IMR-90 (cell line): ENCODE data around the gene PEX14. TPM values are rescaled to one million over a fixed set of nuclear protein-coding genes. Genes with fewer than 3 reads are reported as not detected.

Experiments used
- ATAC-seq: fragments of 200-7000 bp; cut with Tn5 transposase; 2 replicates; pipeline ENCODE4 v1.9.1; 2020; ENCODE audit warnings: low read depth, mild to moderate bottlenecking, moderate library complexity
- BruUV-seq: library from RNA; stranded (reverse); fragments of 400-500 nt; replicated peaks from 2 replicates; lab custom pipeline; 2021; lab: Mats Ljungman, UMichigan
- CTCF ChIA-PET: fragments of 300-600 bp; formaldehyde crosslinking; extraction: SDS; loops from one replicate; lab custom pipeline; 2021; ENCODE audit warnings: antibody characterized with exemption; lab: Yijun Ruan, JAX
- POLR2A ChIA-PET: fragments of 300-600 bp; sonication (Branson Sonifier 250); formaldehyde crosslinking; loops from one replicate; lab custom pipeline; 2022; ENCODE audit warnings: antibody characterized with exemption; ENCODE audit not compliant: unreplicated experiment; lab: Charles Lee
- DNase-seq: peaks from one replicate; pipeline ENCODE4 v3.0.0; 2013
- H2AFZ ChIP-seq: replicated peaks from 2 replicates; pipeline ENCODE3; 2013; ENCODE audit warnings: low read length, mild to moderate bottlenecking; ENCODE audit not compliant: poor library complexity
- H2AK5ac ChIP-seq: 2 replicates; pipeline ENCODE4 v1.6.1; 2013; ENCODE audit warnings: low read depth, low read length, inconsistent platforms
- H2AK9ac ChIP-seq: replicated peaks from 2 replicates; pipeline ENCODE3; 2013; ENCODE audit warnings: mild to moderate bottlenecking, low read depth, low read length, moderate library complexity; ENCODE audit not compliant: poor library complexity
- H2BK120ac ChIP-seq: 2 replicates; pipeline ENCODE4 v1.6.1; 2013; ENCODE audit warnings: low read depth, low read length, inconsistent platforms
- H2BK15ac ChIP-seq: 3 replicates; pipeline ENCODE4 v1.6.1; 2013; ENCODE audit warnings: low read depth, low read length, inconsistent platforms
- H2BK20ac ChIP-seq: 2 replicates; pipeline ENCODE4 v1.6.1; 2013; ENCODE audit warnings: low read depth, mild to moderate bottlenecking, inconsistent platforms, low read length, moderate library complexity
- H2BK5ac ChIP-seq: 2 replicates; pipeline ENCODE4 v1.6.1; 2013; ENCODE audit warnings: mild to moderate bottlenecking, low read depth, low read length, inconsistent platforms; ENCODE audit not compliant: poor library complexity, severe bottlenecking
- H3K14ac ChIP-seq: replicated peaks from 2 replicates; pipeline ENCODE4 v1.6.1; 2013; ENCODE audit warnings: low read depth, low read length, inconsistent platforms
- H3K18ac ChIP-seq: 2 replicates; pipeline ENCODE4 v1.6.1; 2013; ENCODE audit warnings: low read depth, low read length, control low read depth
- H3K23ac ChIP-seq: 2 replicates; pipeline ENCODE4 v1.6.1; 2013; ENCODE audit warnings: low read depth, low read length, inconsistent platforms
- H3K27ac ChIP-seq: 2 replicates; pipeline ENCODE4 v1.5.1; 2013; ENCODE audit warnings: mild to moderate bottlenecking, control low read depth, low read length; ENCODE audit not compliant: insufficient read depth
- H3K27me3 ChIP-seq: 2 replicates; pipeline ENCODE4 v1.6.1; 2013; ENCODE audit warnings: low read length; ENCODE audit not compliant: control insufficient read depth, insufficient read depth
- H3K36me3 ChIP-seq: 2 replicates; pipeline ENCODE4 v1.6.1; 2013; ENCODE audit warnings: low read length, mixed read lengths; ENCODE audit not compliant: control insufficient read depth, insufficient read depth
- H3K4ac ChIP-seq: 2 replicates; pipeline ENCODE4 v1.6.1; 2013; ENCODE audit warnings: low read depth, low read length, inconsistent platforms
- H3K4me1 ChIP-seq: 2 replicates; pipeline ENCODE4 v1.6.1; 2013; ENCODE audit warnings: low read length, mixed read lengths; ENCODE audit not compliant: control insufficient read depth, insufficient read depth
- H3K4me2 ChIP-seq: 2 replicates; pipeline ENCODE4 v1.6.1; 2013; ENCODE audit warnings: low read depth, mild to moderate bottlenecking, control low read depth, low read length, moderate library complexity
- H3K4me3 ChIP-seq: 2 replicates; pipeline ENCODE4 v1.5.1; 2013; ENCODE audit warnings: low read depth, mild to moderate bottlenecking, control low read depth, low read length, moderate library complexity; ENCODE audit not compliant: insufficient read depth
- H3K56ac ChIP-seq: 2 replicates; pipeline ENCODE4 v1.6.1; 2013; ENCODE audit warnings: low read length, inconsistent platforms; ENCODE audit not compliant: insufficient read depth; ENCODE audit errors: extremely low read depth
- H3K79me1 ChIP-seq, 2 experiments: 2 replicates each; pipeline ENCODE4 v1.6.1; 2013; ENCODE audit warnings: low read length in 2 of 2, inconsistent platforms in 1 of 2, low read depth in 1 of 2
- H3K9ac ChIP-seq: 2 replicates; pipeline ENCODE4 v1.6.1; 2013; ENCODE audit warnings: low read depth, low read length, control low read depth
- H3K9me1 ChIP-seq: 2 replicates; pipeline ENCODE4 v1.6.1; 2013; ENCODE audit warnings: low read length, inconsistent platforms; ENCODE audit not compliant: insufficient read depth
- H3K9me3 ChIP-seq: 2 replicates; pipeline ENCODE4 v1.6.1; 2013; ENCODE audit warnings: low read length; ENCODE audit not compliant: control insufficient read depth, insufficient read depth
- H4K20me1 ChIP-seq: 2 replicates; pipeline ENCODE4 v1.6.1; 2013; ENCODE audit warnings: low read length, inconsistent platforms; ENCODE audit not compliant: insufficient read depth
- H4K5ac ChIP-seq: 2 replicates; pipeline ENCODE4 v1.6.1; 2013; ENCODE audit warnings: mild to moderate bottlenecking, low read depth, low read length, control low read depth
- H4K8ac ChIP-seq, 2 experiments: 2 replicates each; pipeline ENCODE4 v1.6.1; 2013; ENCODE audit warnings: low read depth in 2 of 2, low read length in 2 of 2, control low read depth in 1 of 2, inconsistent platforms in 1 of 2
- H4K91ac ChIP-seq: 2 replicates; pipeline ENCODE4 v1.6.1; 2013; ENCODE audit warnings: low read depth, low read length, inconsistent platforms; ENCODE audit not compliant: insufficient read depth
- BHLHE40 ChIP-seq: fragments of 150-350 bp; IDR thresholded peaks from 2 replicates; pipeline ENCODE4 v1.6.1; 2016; ENCODE audit warnings: mild to moderate bottlenecking, low read depth, low read length
- FOS ChIP-seq: fragments of 150-350 bp; IDR thresholded peaks from 2 replicates; pipeline ENCODE4 v1.6.1; 2016; ENCODE audit warnings: low read depth, low read length
- NFE2L2 ChIP-seq: fragments of 150-350 bp; IDR thresholded peaks from 2 replicates; pipeline ENCODE4 v1.6.1; 2016; ENCODE audit warnings: low read depth, mild to moderate bottlenecking, low read length
- RAD21 ChIP-seq: IDR thresholded peaks from 2 replicates; pipeline ENCODE4 v1.6.1; 2012; ENCODE audit warnings: low read length, improper control_type of control experiment
- RFX5 ChIP-seq: IDR thresholded peaks from 2 replicates; pipeline ENCODE4 v1.8.0; 2012; ENCODE audit warnings: low read depth, mild to moderate bottlenecking, low read length, moderate library complexity
- WGBS, 2 experiments: methylation state at CpG; one replicate each; pipeline versions ENCODE4 v1.1.5 to v1.1.7; 2013; ENCODE audit warnings: missing lambda C conversion rate in 2 of 2; ENCODE audit not compliant: insufficient read length in 1 of 2; ENCODE audit errors: extremely low coverage in 2 of 2; 5-methylcytosine and 5-hydroxymethylcytosine counted together
- dilution Hi-C: fragments of 300-500 bp; cut with HindIII; formaldehyde crosslinking; loops from one replicate; pipeline ENCODE4 v1.14.3; 2018; ENCODE audit warnings: low sequenced_read_pairs; ENCODE audit not compliant: unreplicated experiment
- in situ Hi-C: fragments of 300-500 bp; cut with MboI; formaldehyde crosslinking; loops from 3 replicates; pipeline ENCODE4 v1.14.3; 2019; ENCODE audit warnings: low sequenced_read_pairs, inconsistent platforms, mixed read lengths
- intact Hi-C: fragments of 100-400 bp; cut with micrococcal nuclease; formaldehyde crosslinking; loops from 2 replicates; pipeline ENCODE4 v1.10.0; 2022
- polyA plus RNA-seq, 3 experiments: library from polyadenylated mRNA; depleted of rRNA; stranded (reverse); fragments of >200 nt; gene quantifications; 2 replicates each; pipeline ENCODE4 v1.2.3, GENCODE V29; 2012; ENCODE audit warnings: low replicate concordance in 1 of 3
- total RNA-seq: library from RNA; depleted of rRNA; stranded (reverse); fragments of >200 nt; gene quantifications from 2 replicates; pipeline ENCODE4 v1.2.3, GENCODE V29; 2012
- TF ChIP-seq, protein P1 (sequence below): conservative IDR thresholded peaks from 2 replicates; pipeline ENCODE4 v1.5.1; 2012; ENCODE audit warnings: mild to moderate bottlenecking, low read depth, low read length, improper control_type of control experiment

PEX14 gene
- total and polyA plus RNA-seq, 2 of the 4 experiments (the other 2 are of a cell fraction): 9.5 to 22.5 TPM

DNA sequence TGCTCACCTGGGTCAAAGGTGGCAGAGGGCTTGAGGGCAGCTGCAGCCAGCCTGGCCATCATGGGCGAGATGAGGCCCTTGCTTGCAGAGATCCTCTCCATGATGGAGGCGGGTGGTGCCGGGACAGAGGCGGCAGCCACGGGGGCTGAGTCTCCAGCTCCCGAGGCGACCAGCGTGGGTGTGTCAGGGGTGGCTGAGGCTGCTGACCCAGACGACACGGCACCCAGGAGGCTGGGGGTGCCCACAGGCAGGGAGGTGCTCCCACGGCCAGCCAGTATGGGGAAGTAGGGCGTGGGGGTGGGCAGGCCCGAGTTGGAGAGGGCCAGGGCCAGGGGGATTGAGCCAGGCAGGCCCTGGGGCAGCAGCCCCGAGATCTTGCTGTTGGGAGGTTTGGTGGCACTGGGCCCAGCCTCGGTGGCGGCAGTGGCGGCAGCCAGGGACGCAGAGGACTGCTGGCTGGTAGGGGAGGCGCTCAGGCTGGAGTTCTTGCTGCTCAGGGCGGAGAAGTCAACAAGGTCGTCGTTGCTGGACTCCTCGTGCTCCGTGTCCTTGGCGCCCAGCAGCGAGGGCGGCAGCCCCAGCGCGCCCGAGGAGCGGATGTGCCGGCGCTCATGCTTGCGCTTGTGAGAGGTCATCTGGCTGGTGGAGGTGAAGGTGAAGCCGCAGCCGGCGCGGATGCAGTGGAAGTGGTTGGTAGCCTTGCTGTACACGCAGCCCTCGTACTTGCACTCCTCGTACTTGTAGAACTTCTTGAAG is 178.8 kb downstream of the PEX14 start:
- H2AK9ac ChIP-seq: no peak overlapping the region
- no peak overlapping the region for H4K5ac ChIP-seq
- dilution Hi-C loops: no loop called here
- no TSS peak for BruUV-seq
- no peaks in the 10 kb centered on the region for H3K9me1 ChIP-seq
- H2BK5ac ChIP-seq: no peak overlapping the region
- no peaks in the 10 kb centered on the region; the same call in 1 of the 2 replicates for H3K27me3 ChIP-seq
- H3K27ac ChIP-seq: no peak overlapping the region
- no peak overlapping the region for H3K23ac ChIP-seq
- no peak overlapping the region for H2AK5ac ChIP-seq
- no peak overlapping the region for H4K8ac ChIP-seq
- intact Hi-C loops: no loop called here
- no peak overlapping the region for H4K91ac ChIP-seq
- H3K4me1 ChIP-seq: 0 out of 2 replicates have a peak, but pooled peaks cover 1% of the 10 kb centered on the region
- in situ Hi-C loops: no loop called here
- H3K14ac ChIP-seq: no peak overlapping the region
- no peak overlapping the region for H3K9ac ChIP-seq
- H3K4me2 ChIP-seq: no peak overlapping the region
- ChIA-PET POLR2A (no interaction called here), CTCF (interaction anchor here (0.5 kb wide), 1 partner anchor 393 kb away, joined by 3 read pairs; no protein-coding TSS in a partner anchor)
- no peak overlapping the region for H3K56ac ChIP-seq
- no peaks in the 10 kb centered on the region for H3K9me3 ChIP-seq
- H3K79me1 ChIP-seq: no peaks in the 10 kb centered on the region
- H2BK20ac ChIP-seq: no peak overlapping the region
- no peak overlapping the region for H3K18ac ChIP-seq
- 89% methylated on average over 18 of the region's 41 CpGs; no CpG with 5 or more reads in 1 of the 2 experiments for WGBS, 2 experiments
- no peak overlapping the region for H2BK15ac ChIP-seq
- no peak overlapping the region for H3K4ac ChIP-seq
- no peak overlapping the region for H2BK120ac ChIP-seq
- no peak for ATAC-seq
- H3K4me3 ChIP-seq: no peak overlapping the region
- TF ChIP-seq NFE2L2 (no peak), RFX5 (no peak), BHLHE40 (no peak), FOS (no peak), RAD21 (no peak)
- TF ChIP-seq, protein P1, sequence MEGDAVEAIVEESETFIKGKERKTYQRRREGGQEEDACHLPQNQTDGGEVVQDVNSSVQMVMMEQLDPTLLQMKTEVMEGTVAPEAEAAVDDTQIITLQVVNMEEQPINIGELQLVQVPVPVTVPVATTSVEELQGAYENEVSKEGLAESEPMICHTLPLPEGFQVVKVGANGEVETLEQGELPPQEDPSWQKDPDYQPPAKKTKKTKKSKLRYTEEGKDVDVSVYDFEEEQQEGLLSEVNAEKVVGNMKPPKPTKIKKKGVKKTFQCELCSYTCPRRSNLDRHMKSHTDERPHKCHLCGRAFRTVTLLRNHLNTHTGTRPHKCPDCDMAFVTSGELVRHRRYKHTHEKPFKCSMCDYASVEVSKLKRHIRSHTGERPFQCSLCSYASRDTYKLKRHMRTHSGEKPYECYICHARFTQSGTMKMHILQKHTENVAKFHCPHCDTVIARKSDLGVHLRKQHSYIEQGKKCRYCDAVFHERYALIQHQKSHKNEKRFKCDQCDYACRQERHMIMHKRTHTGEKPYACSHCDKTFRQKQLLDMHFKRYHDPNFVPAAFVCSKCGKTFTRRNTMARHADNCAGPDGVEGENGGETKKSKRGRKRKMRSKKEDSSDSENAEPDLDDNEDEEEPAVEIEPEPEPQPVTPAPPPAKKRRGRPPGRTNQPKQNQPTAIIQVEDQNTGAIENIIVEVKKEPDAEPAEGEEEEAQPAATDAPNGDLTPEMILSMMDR: no peak
- no peaks in the 10 kb centered on the region for H3K36me3 ChIP-seq
- no peaks in the 10 kb centered on the region for H4K20me1 ChIP-seq
- H2AFZ ChIP-seq: no peak overlapping the region
- DNase-seq: no peak
